Measurements from ENCODE around the gene LNX1.
"Not testable (repeated sequence)": the region's sequence is repeated elsewhere in the genome, so short reads cannot be mapped to it uniquely, and the experiment has no call there.

DNA sequence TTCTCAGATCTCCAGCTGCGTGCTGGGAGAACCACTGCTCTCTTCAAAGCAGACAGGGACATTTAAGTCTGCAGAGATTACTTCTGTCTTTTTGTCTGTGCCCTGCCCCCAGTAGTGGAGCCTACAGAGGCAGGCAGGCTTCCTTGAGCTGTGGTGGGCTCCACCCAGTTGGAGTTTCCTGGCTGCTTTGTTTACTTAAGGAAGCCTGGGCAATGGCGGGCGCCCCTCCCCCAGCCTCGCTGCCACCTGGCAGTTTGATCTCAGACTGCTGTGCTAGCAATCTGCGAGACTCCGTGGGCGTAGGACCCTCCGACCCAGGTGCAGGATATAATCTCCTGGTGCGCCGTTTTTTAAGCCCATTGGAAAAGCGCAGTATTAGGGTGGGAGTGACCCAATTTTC lies 181.8 kb downstream of the LNX1 start:
- TF ChIP-seq, protein P1, sequence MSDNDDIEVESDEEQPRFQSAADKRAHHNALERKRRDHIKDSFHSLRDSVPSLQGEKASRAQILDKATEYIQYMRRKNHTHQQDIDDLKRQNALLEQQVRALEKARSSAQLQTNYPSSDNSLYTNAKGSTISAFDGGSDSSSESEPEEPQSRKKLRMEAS (IDR thresholded peaks at IDR 0.05) = not testable (repeated sequence)
- not testable (repeated sequence) for TF ChIP-seq EZH2 (IDR thresholded peaks at IDR 0.05); ZNF274 (IDR thresholded peaks at IDR 0.05; ENCODE audit: low read depth, low read length); CBX3 (IDR thresholded peaks at IDR 0.05; ENCODE audit: low read depth); POLR2A (IDR thresholded peaks at IDR 0.05; ENCODE audit: borderline replicate concordance, extremely low read depth, insufficient read depth, insufficient read length); TCF7L2 (IDR thresholded peaks at IDR 0.05; ENCODE audit: borderline replicate concordance, extremely low read depth, insufficient read depth, insufficient read length); JUND (IDR thresholded peaks at IDR 0.05); RAD21 (IDR thresholded peaks at IDR 0.05; ENCODE audit: low read depth); POLR2AphosphoS5 (IDR thresholded peaks at IDR 0.05; ENCODE audit: low read depth, low read length); ZFX (IDR thresholded peaks at IDR 0.05)
- TF ChIP-seq, protein P2, sequence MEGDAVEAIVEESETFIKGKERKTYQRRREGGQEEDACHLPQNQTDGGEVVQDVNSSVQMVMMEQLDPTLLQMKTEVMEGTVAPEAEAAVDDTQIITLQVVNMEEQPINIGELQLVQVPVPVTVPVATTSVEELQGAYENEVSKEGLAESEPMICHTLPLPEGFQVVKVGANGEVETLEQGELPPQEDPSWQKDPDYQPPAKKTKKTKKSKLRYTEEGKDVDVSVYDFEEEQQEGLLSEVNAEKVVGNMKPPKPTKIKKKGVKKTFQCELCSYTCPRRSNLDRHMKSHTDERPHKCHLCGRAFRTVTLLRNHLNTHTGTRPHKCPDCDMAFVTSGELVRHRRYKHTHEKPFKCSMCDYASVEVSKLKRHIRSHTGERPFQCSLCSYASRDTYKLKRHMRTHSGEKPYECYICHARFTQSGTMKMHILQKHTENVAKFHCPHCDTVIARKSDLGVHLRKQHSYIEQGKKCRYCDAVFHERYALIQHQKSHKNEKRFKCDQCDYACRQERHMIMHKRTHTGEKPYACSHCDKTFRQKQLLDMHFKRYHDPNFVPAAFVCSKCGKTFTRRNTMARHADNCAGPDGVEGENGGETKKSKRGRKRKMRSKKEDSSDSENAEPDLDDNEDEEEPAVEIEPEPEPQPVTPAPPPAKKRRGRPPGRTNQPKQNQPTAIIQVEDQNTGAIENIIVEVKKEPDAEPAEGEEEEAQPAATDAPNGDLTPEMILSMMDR (IDR thresholded peaks at IDR 0.05 in 2 of 3, conservative IDR thresholded peaks at IDR 0.05 in 1 of 3; ENCODE audit: borderline replicate concordance in 1 of 3, insufficient read depth in 1 of 3, low read depth in 2 of 3, low read length in 2 of 3) = not testable (repeated sequence)
- TF ChIP-seq, protein P3, sequence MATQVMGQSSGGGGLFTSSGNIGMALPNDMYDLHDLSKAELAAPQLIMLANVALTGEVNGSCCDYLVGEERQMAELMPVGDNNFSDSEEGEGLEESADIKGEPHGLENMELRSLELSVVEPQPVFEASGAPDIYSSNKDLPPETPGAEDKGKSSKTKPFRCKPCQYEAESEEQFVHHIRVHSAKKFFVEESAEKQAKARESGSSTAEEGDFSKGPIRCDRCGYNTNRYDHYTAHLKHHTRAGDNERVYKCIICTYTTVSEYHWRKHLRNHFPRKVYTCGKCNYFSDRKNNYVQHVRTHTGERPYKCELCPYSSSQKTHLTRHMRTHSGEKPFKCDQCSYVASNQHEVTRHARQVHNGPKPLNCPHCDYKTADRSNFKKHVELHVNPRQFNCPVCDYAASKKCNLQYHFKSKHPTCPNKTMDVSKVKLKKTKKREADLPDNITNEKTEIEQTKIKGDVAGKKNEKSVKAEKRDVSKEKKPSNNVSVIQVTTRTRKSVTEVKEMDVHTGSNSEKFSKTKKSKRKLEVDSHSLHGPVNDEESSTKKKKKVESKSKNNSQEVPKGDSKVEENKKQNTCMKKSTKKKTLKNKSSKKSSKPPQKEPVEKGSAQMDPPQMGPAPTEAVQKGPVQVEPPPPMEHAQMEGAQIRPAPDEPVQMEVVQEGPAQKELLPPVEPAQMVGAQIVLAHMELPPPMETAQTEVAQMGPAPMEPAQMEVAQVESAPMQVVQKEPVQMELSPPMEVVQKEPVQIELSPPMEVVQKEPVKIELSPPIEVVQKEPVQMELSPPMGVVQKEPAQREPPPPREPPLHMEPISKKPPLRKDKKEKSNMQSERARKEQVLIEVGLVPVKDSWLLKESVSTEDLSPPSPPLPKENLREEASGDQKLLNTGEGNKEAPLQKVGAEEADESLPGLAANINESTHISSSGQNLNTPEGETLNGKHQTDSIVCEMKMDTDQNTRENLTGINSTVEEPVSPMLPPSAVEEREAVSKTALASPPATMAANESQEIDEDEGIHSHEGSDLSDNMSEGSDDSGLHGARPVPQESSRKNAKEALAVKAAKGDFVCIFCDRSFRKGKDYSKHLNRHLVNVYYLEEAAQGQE (IDR thresholded peaks at IDR 0.05; ENCODE audit: low read depth) = not testable (repeated sequence)

Data from HCT116 (cell line).